Neural cell (in vitro differentiated cells): ENCODE results near the gene SELENON. TPM values are rescaled to one million over a fixed set of nuclear protein-coding genes. Genes with fewer than 3 reads are reported as not detected.

Source experiments
- H2AFZ ChIP-seq: fragments of 200-600, 300-800 bp; sonication (generic), shearing (Covaris generic); 2 replicates; pipeline ENCODE4 v1.6.0; 2014; ENCODE audit warnings: low read depth, mild to moderate bottlenecking, antibody characterized with exemption, low read length, moderate library complexity
- H3F3A ChIP-seq: fragments of 200-600 bp; shearing (Covaris generic); 2 replicates; pipeline ENCODE4 v1.6.1; 2016; ENCODE audit warnings: mild to moderate bottlenecking, moderate library complexity, mixed read lengths, antibody characterized with exemption, low read length; ENCODE audit not compliant: insufficient read depth, poor library complexity, severe bottlenecking
- H3K27ac ChIP-seq: fragments of 200-600, 300-800 bp; sonication (generic), shearing (Covaris generic); 2 replicates; pipeline ENCODE4 v1.5.1; 2014; ENCODE audit warnings: mild to moderate bottlenecking, low read length, moderate library complexity
- H3K27me3 ChIP-seq: fragments of 300-800, 200-600 bp; sonication (generic), shearing (Covaris generic); 2 replicates; pipeline ENCODE4 v1.6.0; 2014; ENCODE audit warnings: mild to moderate bottlenecking, low read depth, low read length, moderate library complexity; ENCODE audit not compliant: insufficient read depth
- H3K36me3 ChIP-seq: fragments of 300-800, 200-600 bp; sonication (generic), shearing (Covaris generic); 2 replicates; pipeline ENCODE4 v1.5.1; 2014; ENCODE audit warnings: mild to moderate bottlenecking, antibody characterized with exemption, low read length, moderate library complexity; ENCODE audit not compliant: insufficient read depth
- H3K4me2 ChIP-seq: fragments of 300-800, 200-600 bp; sonication (generic), shearing (Covaris generic); 2 replicates; pipeline ENCODE4 v1.6.0; 2014; ENCODE audit warnings: mild to moderate bottlenecking, low read length
- H3K4me3 ChIP-seq: fragments of 300-800, 200-600 bp; sonication (generic), shearing (Covaris generic); 2 replicates; pipeline ENCODE4 v1.5.1; 2014; ENCODE audit warnings: mild to moderate bottlenecking, low read length, moderate library complexity
- H3K79me2 ChIP-seq: fragments of 200-600 bp; shearing (Covaris generic); replicated peaks from 2 replicates; pipeline ENCODE4 v1.6.0; 2014; ENCODE audit warnings: mild to moderate bottlenecking, low read length, moderate library complexity; ENCODE audit not compliant: insufficient read depth
- H3K9ac ChIP-seq: fragments of 300-800, 200-600 bp; sonication (generic), shearing (Covaris generic); 2 replicates; pipeline ENCODE4 v1.6.1; 2016; ENCODE audit warnings: mild to moderate bottlenecking, low read length, mixed read lengths
- H3K9me2 ChIP-seq: fragments of 200-600 bp; shearing (Covaris generic); 2 replicates; pipeline ENCODE4 v1.6.1; 2016; ENCODE audit warnings: mild to moderate bottlenecking, low read length, mixed read lengths; ENCODE audit not compliant: insufficient read depth
- H3K9me3 ChIP-seq: fragments of 200-600, 300-800 bp; sonication (generic), shearing (Covaris generic); 2 replicates; pipeline ENCODE4 v1.6.1; 2016; ENCODE audit warnings: mild to moderate bottlenecking, mixed run types, low read length, moderate library complexity, mixed read lengths
- H4K20me1 ChIP-seq: fragments of 200-600 bp; shearing (Covaris generic); 2 replicates; pipeline ENCODE4 v1.6.1; 2016; ENCODE audit warnings: mild to moderate bottlenecking, mixed run types; ENCODE audit not compliant: insufficient read depth
- EP300 ChIP-seq: fragments of 450-650 bp; conservative IDR thresholded peaks from 2 replicates; pipeline ENCODE4 v1.6.1; 2014; ENCODE audit warnings: antibody characterized with exemption, mild to moderate bottlenecking, moderate library complexity; ENCODE audit not compliant: poor library complexity, severe bottlenecking
- EZH2 ChIP-seq: fragments of 200-600, 300-800 bp; shearing (Covaris generic), sonication (generic); IDR thresholded peaks from 2 replicates; pipeline ENCODE4 v1.6.1; 2014; ENCODE audit warnings: antibody characterized with exemption, low read length, borderline replicate concordance, mild to moderate bottlenecking; ENCODE audit not compliant: insufficient read depth, poor library complexity, severe bottlenecking
- MXI1 ChIP-seq: fragments of 450-650 bp; conservative IDR thresholded peaks from 2 replicates; pipeline ENCODE4 v1.6.1; 2014; ENCODE audit warnings: antibody characterized with exemption, mild to moderate bottlenecking; ENCODE audit not compliant: poor library complexity, severe bottlenecking
- POLR2AphosphoS5 ChIP-seq: IDR thresholded peaks from 2 replicates; pipeline ENCODE4 v1.6.1; 2012
- RAD21 ChIP-seq: fragments of 450-650 bp; conservative IDR thresholded peaks from 2 replicates; pipeline ENCODE4 v1.6.1; 2014; ENCODE audit warnings: antibody characterized with exemption, mild to moderate bottlenecking, moderate library complexity
- REST ChIP-seq: IDR thresholded peaks from 2 replicates; pipeline ENCODE4 v1.6.1; 2012; ENCODE audit warnings: borderline replicate concordance
- SMC3 ChIP-seq: fragments of 450-650 bp; conservative IDR thresholded peaks from 2 replicates; pipeline ENCODE4 v1.6.1; 2014; ENCODE audit warnings: antibody characterized with exemption, mild to moderate bottlenecking, moderate library complexity; ENCODE audit not compliant: poor library complexity
- TAF1 ChIP-seq: IDR thresholded peaks from 2 replicates; pipeline ENCODE4 v1.6.1; 2012; ENCODE audit warnings: low read depth
- polyA plus RNA-seq: library from polyadenylated mRNA; depleted of rRNA; stranded (reverse); fragments of >200 nt; gene quantifications from 2 replicates; pipeline ENCODE4 v1.2.3, GENCODE V29; 2014
- TF ChIP-seq, protein P1 (sequence below): fragments of 450-650 bp; IDR thresholded peaks from 2 replicates; pipeline ENCODE4 v1.5.1; 2014; ENCODE audit warnings: antibody characterized with exemption, mild to moderate bottlenecking, moderate library complexity; ENCODE audit not compliant: poor library complexity, severe bottlenecking

The SELENON gene
- polyA plus RNA-seq, 1 donor from 2014 or later = 6.5 TPM

- H3K36me3 ChIP-seq = no peaks in the 10 kb centered on the region
- H3K27ac ChIP-seq = no peak overlapping the region
- no peaks in the 10 kb centered on the region for H3F3A ChIP-seq
- no peaks in the 10 kb centered on the region for H3K79me2 ChIP-seq
- H3K4me3 ChIP-seq = no peak overlapping the region
- no peak overlapping the region for H3K9ac ChIP-seq
- no peak overlapping the region for H3K4me2 ChIP-seq
- TF ChIP-seq TAF1 (no peak), REST (no peak), MXI1 (no peak), POLR2AphosphoS5 (no peak), EP300 (no peak), RAD21 (no peak), SMC3 (no peak), EZH2 (no peak)
- TF ChIP-seq, protein P1, sequence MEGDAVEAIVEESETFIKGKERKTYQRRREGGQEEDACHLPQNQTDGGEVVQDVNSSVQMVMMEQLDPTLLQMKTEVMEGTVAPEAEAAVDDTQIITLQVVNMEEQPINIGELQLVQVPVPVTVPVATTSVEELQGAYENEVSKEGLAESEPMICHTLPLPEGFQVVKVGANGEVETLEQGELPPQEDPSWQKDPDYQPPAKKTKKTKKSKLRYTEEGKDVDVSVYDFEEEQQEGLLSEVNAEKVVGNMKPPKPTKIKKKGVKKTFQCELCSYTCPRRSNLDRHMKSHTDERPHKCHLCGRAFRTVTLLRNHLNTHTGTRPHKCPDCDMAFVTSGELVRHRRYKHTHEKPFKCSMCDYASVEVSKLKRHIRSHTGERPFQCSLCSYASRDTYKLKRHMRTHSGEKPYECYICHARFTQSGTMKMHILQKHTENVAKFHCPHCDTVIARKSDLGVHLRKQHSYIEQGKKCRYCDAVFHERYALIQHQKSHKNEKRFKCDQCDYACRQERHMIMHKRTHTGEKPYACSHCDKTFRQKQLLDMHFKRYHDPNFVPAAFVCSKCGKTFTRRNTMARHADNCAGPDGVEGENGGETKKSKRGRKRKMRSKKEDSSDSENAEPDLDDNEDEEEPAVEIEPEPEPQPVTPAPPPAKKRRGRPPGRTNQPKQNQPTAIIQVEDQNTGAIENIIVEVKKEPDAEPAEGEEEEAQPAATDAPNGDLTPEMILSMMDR = no peak
- no peaks in the 10 kb centered on the region for H4K20me1 ChIP-seq
- H3K9me2 ChIP-seq = no peaks in the 10 kb centered on the region
- H2AFZ ChIP-seq = no peak overlapping the region
- no peaks in the 10 kb centered on the region for H3K27me3 ChIP-seq
- no peaks in the 10 kb centered on the region for H3K9me3 ChIP-seq
Measured at GRCh38 chr1:25780318-25781129, 19.5 kb upstream of the SELENON start.

- Histone ChIP-seq H3K27me3 (no peaks in the 10 kb centered on the region), H3K4me2 (no peak overlapping the region), H4K20me1 (no peaks in the 10 kb centered on the region), H3K9me3 (no peaks in the 10 kb centered on the region), H3F3A (no peaks in the 10 kb centered on the region), H3K4me3 (no peak overlapping the region), H3K9ac (no peak overlapping the region), H3K9me2 (no peaks in the 10 kb centered on the region), H3K79me2 (no peaks in the 10 kb centered on the region), H2AFZ (no peak overlapping the region), H3K36me3 (no peaks in the 10 kb centered on the region), H3K27ac (no peak overlapping the region)
- TF ChIP-seq RAD21 = no peak
- TF ChIP-seq POLR2AphosphoS5 = no peak
- no peak for TF ChIP-seq TAF1
- no peak for TF ChIP-seq MXI1
- TF ChIP-seq SMC3 = no peak
- TF ChIP-seq, protein P1 = no peak
- TF ChIP-seq EP300 = no peak
- TF ChIP-seq REST = no peak
- TF ChIP-seq EZH2 = no peak
Measured at GRCh38 chr1:25781130-25781433, 18.9 kb upstream of the SELENON start.
